ENCODE measurements around the gene DEPDC7.

DNA sequence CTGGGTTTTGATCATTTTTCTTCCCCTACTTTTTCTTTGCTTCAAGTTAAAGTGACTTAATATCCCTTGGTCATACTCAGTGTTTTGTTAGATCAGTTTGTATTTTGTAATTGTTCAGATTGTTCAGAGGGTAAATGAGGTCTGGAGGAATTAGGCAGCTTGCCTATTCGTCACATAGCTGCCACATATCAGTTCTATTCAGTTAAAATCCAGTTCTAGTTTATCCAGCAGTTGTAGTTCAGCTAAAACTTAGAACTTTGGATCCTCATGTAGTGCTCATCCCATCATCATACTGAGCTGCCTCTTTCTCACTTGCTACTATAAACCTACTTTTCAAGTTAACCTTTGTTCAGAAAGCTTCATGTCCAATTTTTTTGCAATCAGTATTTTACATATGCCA is 47.1 kb upstream of the DEPDC7 start:
- no peak for TF ChIP-seq MAX (IDR thresholded peaks at IDR 0.05; ENCODE audit: low read depth, low read length)
- TF ChIP-seq, protein P1, sequence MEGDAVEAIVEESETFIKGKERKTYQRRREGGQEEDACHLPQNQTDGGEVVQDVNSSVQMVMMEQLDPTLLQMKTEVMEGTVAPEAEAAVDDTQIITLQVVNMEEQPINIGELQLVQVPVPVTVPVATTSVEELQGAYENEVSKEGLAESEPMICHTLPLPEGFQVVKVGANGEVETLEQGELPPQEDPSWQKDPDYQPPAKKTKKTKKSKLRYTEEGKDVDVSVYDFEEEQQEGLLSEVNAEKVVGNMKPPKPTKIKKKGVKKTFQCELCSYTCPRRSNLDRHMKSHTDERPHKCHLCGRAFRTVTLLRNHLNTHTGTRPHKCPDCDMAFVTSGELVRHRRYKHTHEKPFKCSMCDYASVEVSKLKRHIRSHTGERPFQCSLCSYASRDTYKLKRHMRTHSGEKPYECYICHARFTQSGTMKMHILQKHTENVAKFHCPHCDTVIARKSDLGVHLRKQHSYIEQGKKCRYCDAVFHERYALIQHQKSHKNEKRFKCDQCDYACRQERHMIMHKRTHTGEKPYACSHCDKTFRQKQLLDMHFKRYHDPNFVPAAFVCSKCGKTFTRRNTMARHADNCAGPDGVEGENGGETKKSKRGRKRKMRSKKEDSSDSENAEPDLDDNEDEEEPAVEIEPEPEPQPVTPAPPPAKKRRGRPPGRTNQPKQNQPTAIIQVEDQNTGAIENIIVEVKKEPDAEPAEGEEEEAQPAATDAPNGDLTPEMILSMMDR (IDR thresholded peaks at IDR 0.05; ENCODE audit: low read depth, low read length), result no peak

All from NB4 (cell line).